Stimulated activated CD4-positive, alpha-beta T cell treated with anti-CD3 and anti-CD28 coated beads, Interleukin-1b, Interleukin-23, amount 100 ng/mL, for 4 hours (primary cell): ENCODE data around the gene C22orf42.
"Not testable (repeated sequence)": the region's sequence is repeated elsewhere in the genome, so short reads cannot be mapped to it uniquely, and the experiment has no call there.

Source experiments
- DNase-seq, 2 donors: peaks; one replicate each; pipeline ENCODE4 v3.0.0-alpha.2; 2020; ENCODE audit warnings: low read depth in 2 of 2

The C22orf42 gene, protein sequence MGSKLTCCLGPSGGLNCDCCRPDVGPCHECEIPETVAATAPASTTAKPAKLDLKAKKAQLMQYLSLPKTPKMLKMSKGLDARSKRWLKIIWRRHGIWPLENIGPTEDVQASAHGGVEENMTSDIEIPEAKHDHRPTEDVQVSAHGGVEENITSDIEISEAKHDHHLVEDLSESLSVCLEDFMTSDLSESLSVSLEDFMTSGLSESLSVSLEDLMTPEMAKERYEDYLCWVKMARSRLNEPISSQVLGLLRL

DNA sequence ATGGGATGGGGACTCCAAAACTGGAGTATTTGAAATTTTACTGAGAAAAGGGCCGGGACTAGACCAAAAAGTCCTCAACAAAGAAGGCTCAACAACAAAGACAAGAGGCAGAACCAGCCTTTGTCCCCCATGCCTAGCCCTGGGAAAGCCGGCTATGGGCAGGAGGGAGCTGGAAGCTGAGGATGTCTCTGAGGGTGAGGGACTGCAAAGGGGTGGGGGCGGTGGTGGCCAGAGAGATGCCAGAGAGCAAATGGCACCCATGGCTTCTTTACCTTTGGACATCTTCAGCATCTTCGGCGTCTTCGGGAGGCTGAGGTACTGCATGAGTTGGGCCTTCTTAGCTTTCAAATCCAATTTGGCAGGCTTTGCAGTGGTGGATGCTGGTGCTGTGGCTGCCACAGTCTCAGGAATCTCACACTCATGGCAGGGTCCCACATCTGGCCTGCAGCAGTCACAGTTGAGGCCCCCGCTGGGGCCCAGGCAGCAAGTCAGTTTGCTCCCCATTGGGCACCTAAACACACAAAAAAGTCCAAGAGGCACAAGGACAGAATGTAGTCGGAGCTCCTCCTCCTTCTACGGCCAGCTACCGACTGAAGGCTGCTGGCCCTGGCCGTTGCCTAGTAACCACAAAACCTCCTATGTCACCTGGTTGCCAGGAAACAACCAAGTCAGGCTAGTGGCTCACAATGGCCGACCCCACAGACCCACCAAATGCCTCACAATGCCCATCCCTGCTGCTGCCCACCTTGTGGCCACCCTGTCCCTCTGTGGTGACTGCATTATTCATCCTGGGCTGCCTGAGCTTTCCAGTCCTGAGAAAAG is at the start of gene C22orf42:
Gene C22orf42 (minus strand): TSS at position 592 of the 822 bp plus-strand sequence. CDS start 88 bp downstream, at position 504.
- DNase-seq = no peak

DNA sequence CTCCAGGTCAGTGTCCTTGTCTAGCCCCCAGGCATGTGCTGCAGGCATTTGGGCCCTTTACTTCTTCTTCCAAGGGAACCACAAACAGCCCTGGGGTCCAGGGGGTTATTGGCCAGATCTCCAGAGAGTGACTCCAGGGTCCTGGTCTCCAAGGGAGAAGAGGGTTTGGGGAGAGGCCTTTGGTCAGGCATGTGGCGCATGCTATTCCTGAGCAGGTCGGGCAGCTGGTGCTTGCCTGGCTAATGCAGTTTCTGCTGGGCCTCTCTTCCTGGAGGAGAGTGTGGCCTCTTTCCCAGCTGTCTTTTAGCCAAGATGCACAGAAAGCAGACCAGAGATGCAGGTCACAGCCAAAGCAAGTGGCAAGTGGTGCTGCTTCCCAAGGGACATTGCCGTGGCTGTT is 49.6 kb upstream of the C22orf42 start:
- DNase-seq = no peak

DNA sequence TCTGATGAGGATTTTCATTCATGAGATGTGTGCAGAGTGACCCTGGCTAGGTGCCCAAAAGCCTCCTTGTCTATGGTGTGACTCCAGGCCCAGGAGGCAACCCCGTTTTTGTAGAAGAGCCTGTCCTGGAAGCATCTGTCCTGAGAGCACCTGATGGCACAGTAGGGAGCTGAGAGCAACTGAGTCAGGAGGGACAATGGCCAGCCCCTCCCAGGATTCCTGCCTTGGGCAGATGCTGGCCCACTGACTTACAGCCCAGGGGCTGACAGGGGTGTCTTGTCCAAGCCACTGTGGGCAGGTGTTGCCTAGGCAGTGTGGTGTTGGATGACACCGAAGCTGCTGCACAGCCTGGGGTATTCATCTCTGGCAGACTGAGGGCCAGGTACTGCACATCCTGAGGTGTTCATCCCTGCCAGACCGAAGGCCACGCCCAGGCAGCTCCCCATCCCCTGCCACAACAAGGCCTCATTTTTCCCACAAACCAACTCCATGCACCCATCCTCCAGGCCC is 48.9 kb upstream of the C22orf42 start:
- DNase-seq = no peak

DNA sequence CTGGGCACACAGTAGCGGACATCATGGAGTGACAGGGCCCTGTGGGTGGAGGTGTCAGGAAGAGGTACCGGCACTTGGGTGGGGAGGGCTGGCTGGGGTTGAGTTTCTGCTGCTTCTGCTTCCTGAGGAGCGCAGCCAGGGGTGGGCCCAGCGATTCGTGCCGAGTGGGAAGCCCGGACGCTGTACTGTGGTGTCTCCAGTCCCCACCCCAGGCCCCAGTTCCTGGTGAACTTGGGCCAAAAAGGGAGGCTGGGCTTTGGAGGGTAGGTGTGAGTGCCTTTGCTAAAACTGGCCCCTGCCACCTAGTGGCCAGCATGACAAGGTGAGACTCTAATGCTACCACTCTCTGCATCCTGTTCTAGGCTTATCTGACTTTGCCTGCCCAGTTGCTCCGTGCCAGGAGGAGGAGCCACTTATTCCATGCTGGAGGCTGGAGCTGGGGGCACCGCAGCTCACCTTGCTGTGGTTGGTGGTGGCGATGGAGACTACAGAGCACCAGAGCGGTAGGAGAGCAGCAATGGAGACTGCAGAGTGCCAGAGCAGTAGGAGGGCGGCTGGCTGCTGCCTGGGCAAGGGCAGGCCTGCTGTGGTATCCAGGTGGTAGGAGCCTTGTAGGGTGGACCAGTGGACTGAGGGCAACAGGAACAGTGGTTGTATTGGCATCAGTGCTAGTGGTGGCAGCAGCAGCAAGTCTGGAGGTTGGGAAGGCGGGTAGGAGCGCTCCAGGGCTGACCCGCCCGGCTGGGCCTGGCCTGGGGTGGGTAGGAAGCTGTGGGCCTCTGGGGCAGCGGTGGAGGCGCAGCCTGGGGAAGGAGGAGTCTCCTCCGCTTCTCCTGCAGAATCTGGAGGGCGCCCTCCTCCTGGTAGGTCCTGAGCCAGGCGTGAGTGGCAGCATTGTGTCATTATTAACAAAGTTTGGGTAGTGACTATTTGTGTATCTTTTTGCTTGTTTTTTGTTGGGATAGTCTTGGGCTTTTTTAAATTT is 48.0 kb upstream of the C22orf42 start:
- no peak for DNase-seq

DNA sequence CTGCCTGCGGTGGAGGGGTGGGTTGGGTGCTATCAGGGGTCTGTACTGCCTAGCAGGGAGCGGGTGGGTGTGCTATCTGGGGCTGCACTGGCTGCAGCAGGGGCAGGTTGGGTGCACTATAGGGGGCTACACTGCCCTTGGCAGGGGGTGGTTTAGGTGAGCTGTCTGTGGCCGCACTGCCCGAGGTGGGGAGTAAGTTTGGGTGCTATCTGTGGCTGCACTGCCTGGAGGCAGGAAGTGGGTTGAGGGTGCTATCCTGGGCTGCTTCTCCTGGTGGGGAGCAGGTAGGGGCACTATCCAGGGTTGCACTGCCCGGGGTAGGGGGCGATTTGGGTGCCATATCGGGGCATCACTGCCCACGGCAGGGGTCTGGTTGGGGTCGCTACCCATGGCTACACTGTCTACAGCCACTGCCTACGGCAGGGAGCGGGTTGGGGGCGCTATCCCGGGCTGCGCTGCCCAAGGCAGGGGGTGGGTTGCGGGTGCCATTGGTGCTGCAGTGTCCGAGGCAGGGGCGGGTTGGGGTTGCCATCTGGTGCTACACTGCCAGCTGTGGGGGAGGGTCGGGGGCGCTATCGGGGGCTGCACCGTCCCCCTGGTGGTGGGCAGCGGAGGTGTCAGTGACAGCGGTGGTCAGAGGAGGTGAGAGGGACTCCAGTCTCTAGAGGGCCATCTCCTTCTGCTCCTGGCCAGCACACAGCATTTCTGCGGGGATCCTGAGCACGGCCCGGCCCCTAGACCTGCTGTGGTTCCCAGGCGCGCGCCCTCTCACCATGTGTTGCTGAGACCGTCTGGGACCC is 47.1 kb upstream of the C22orf42 start:
- no peak for DNase-seq

DNA sequence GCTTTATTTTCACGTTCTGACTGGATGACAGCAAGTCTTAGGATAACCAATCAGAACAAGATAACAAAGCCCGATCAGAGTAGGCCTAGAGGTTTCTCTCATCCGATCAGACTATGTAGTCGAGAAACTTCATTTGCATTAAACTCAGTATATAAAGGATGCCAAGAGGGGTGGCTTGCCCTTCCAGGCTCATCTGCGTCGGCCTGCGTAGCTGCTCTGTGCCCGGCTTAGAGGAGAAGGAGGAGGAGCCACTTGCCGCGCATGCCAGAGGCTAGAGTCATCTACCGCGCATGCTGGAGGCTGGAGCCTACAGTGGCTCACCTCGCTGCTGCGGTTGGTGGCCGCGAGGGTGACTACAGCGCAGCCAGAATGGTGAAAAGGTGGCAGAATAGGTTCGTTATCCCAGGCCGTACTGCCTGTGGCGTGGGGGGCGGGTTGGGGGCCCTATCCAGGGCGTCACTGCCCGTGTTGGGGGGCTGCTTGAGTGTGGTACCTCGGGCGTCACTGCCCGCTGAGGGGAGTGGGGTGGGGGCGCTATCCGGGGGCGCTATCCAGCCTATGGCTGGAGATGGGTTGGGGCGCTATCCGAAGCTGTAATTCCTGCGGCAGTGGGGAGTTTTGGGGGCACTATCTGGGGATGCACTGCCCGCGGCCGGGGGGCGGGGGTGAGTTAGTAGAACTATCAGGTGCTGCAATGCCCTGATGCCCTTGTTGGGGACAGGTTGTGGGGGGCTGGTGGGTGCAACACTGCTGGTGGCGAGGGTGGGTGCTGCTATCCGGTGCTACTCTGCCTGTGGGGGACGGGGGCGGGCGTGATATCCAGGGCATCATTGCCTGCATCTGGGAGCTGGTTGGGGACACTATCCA is 46.0 kb upstream of the C22orf42 start, which contains the start of gene RFPL2:
Gene RFPL2 (minus strand): TSS at position 218 of the 867 bp plus-strand sequence. CDS start 2,622 bp downstream, outside the sequence.
- DNase-seq = peak; percentile 22 to 27

DNA sequence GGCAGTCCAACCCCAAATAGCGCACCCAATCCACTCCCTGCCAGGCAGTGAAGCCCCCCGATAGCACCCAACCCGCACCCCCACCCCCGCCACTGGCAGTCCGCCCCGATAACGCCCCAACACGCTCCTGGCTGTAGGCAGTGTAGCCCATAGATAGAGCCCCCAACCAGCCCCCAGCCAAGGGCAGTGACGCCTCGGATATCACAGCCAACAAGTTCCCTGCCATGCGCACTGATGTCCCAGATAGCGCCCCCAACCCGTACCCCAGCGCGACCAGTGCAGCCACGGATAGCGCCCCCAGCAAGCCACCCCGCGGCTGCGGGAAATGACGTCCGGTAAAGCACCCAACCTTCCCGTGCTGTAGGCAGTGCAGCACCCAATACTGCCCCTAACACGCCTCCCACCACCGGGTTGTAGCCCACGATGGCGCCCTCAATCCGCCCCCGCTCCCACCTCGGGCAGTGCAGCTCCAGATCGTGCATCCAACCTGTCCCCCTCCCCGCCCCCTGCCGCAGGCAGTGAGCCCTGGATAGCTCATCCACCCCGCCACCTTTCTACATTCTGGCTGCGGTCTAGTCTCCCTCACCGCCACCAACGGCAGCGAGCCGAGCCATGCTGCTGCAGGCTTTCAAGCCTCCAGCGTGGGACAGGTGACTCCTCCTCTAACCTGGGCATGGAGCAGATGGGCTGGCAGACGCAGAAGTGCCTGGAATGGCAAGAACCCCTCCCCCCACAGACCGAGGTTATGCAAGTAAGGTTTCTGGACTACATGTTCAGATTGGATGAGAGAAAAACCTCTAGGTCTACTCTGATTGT is 45.1 kb upstream of the C22orf42 start:
- no peak for DNase-seq

DNA sequence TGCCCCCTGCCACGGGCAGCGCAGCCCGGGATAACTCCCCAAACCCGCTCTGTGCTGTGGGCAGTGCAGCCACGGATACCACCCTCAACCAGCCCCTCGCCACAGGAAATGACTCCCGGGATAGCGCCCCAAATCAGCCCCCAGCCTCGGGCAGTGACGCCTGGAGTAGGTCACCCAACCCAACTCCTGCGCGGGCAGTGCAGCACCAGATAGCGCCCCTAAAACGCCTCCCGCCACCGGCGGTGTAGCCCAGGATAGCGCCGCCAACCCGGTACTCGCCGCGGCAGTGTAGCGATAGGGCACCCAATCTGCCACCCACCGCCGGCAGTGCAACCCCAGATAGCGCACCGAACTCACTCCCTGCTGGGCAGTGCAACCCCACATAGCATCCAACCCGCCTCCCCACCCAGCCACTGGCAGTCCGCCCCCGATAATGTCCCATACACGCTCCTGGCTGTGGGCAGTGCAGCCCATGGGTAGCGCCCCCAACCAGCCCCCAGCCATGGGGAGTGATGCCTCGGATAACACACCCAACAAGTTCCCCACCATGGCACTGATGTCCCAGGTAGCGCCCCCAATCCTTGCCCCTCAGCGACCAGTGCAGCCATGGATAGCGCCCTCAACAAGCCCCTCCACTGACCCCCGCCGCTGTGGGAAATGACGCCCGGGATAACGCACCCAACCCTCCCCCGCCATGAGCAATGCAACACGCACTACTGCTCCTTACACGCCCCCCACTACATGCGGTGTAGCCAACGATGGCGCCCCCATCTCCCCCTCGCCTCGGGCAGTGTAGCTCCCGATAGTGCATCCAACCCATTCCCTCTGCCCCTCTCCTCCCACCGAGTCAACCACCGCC is 44.3 kb upstream of the C22orf42 start:
- DNase-seq = no peak

DNA sequence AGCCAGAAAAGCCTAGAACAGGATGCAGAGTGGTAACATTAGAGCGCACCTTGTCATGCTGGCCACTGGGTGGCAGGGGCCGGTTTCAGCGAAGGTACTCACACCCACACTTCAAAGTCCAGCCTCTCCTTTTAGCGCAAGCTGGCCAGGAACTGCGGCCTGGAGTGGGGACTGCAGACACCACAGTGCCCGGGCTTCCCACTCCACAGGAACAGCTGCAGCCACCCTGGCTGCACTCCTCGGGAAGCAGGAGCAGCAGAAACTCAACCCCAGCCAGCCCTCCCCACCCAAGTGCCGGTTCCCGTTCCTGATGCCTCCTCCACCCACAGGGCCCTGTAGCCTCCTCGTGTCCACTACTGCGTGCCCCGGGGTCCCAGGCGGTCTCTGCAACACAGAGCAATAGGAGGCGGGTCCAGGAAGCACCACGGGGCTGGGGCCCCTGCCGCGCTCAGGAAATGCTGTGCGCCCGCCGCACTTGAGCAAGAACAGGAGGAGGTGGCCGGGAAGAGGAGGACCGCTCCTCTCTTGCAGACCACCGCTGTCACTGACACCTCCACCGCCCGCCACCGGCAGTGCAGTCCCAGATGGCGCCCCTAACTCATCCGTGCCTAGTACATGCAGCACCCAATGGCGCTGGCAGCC is 43.6 kb upstream of the C22orf42 start:
- no peak for DNase-seq

DNA sequence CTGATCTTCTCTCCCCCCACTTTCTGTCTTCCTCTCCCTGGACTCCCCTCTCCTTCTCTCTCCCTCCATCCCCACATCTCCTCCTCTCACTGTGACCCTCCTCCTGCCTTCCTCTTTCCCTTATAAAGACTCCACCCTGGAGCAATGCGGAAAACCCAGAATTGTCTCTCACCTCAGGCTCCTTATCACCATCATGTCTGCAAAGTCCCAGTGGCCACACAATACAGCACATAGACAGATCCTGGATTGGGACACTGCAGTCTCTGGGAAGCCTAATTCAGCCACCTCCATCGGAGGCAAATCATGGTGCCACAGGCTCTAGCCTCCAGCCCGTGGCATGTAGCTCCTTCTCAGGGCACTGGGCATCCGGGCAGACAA is 43.0 kb upstream of the C22orf42 start:
- no peak for DNase-seq

DNA sequence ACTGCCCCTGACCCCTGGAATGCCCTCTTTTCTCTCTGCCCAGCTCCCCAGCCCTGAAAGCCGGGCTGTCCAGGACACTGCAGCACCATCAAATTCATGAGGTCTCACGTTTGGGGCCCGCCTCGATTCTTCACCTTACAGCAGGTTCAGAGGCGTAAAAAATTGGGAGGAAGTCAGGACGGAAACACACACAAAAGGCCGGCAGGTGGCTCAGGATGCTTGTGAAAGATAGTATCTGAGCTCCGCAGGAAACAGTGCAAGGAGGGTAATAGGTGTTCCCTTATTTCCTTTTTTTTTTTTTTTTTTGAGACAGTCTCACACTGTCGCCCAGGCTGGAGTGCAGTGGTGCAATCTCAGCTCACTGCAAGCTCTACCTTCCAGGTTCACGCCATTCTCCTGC is 41.6 kb upstream of the C22orf42 start:
- no peak for DNase-seq

DNA sequence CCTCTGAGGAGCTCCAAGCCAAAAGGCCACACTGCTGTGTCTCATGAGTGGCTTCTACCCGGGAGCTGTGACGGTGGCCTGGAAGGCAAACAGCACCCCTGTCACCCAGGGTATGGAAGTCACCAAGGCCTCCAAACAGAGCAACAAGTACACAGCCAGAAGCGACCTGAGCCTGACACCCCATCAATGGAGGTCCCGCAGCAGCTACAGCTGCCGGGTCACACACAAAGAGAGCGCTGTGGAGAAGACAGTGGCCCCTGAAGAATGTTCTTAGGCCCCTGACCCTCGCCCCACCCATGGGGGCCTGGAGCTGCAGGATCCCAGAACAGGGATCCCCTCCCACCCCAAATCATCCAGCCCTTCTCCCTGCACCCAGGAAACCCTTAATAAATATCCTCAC is 40.9 kb upstream of the C22orf42 start:
- DNase-seq = no peak

DNA sequence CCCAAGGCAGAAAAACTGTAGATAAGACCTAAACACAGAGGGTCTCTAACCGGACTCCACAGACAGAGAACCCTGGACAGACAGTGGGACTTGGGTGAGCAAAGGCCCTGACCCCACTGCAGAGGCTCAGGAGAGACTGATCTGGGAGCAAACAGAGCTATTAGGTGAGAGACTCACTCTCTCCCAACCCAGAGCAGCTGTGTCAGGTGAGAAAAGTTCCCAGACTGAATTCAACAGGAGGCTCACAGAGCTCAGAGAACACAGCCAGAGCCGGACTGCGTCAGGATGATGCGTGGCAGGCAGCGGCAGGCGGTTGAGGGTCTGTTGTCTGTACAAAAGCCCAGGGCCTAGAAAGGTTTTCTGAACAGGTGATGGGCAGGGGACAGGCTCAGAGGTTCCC is 40.2 kb upstream of the C22orf42 start:
- no peak for DNase-seq

DNA sequence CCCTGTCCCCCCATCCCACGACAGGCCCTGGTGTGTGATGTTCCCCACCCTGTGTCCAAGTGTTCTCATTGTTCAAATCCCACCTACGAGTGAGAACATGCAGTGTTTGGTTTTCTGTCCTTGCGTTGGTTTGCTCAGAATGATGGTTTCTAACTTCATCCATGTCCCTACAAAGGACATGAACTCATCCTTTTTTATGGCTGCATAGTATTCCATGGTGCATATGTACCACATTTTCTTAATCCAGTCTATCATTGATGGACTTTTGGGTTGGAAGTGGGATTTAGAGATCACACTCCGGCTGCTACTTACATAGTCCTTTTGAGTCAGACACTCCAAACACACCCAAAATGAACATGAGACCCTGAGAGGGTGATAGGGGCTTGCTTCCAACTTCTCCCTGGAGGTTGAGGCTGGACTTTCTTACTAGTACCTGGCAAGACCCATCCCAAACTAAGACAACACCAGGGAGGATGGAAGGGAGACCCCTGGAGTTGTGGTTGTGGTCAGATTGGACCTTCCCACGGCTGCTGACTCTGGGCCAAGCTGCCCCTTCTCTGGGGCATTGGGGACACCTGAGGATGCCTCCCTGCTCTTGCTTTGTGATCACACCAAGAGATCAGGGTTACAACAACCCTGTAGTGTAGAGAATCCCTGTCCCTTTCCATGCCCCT is 38.6 kb upstream of the C22orf42 start:
- not testable (repeated sequence) for DNase-seq

DNA sequence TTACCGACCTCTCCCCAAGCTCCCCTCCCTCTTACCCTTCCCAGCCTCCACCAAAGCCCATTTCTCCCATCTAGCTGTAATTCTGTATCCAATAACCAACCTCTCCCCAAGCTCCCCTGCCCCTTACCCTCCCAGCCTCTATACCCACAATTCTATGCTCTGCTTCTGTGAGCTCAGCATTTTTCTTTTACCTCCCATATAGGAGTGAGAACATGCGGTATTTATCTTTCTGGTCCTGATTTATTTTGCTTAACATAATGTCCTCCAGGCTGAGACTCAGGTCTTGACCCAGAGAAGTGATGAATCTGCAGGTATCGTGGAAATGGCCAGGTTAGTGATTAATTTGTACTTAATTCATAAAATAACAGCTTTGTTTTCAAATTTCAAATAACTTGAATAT is 36.8 kb upstream of the C22orf42 start:
- DNase-seq = not testable (repeated sequence)

DNA sequence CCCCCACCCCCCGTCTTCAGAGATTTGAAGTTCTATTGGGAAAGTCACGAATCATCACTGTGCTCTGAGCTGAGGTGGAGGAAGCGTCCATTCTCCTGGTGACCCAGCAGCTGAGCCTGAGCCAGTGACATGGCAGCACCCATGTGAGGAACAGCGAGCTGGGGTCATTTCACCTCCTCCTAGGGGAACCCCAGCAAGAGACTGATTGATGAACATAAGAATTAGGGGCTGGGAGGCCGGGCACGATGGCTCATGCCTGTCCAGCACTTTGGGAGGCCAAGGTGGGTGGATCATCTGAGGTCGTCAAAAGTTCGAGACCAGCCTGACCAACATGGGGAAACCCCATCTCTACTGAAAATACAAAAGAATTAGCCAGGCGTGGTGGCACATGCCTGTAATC is 34.2 kb upstream of the C22orf42 start:
- DNase-seq = not testable (repeated sequence)

DNA sequence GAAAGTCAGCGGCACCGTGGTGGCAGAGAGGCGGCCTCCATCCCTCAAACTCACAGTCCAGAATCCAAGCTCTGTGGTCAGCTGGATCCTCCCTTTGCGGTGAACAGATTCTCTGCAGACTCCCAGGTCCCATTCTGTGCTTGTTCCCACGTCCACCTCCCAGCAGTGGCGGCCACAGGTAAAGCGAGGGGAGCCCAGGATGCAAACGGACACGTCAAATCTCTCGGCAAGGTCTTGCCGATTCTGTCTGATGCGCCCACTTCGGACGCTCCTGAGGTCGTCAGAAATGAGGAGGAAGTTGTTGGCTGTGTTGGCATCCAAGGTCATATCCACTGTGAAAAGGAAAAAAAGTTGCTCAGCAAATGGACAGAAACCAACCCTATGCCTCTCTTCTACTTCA is 31.9 kb upstream of the C22orf42 start:
- not testable (repeated sequence) for DNase-seq
